HG03520 (cell line): ENCODE results near the gene INSL3.
"Not testable (repeated sequence)": the region's sequence is repeated elsewhere in the genome, so short reads cannot be mapped to it uniquely, and the experiment has no call there.

Experiments
- ATAC-seq: cut with Tn5 transposase; IDR thresholded peaks from one replicate; pipeline ENCODE4 v1.9.1; 2021; ENCODE audit warnings: mild to moderate bottlenecking, moderate library complexity; ENCODE audit not compliant: unreplicated experiment

The INSL3 gene

DNA sequence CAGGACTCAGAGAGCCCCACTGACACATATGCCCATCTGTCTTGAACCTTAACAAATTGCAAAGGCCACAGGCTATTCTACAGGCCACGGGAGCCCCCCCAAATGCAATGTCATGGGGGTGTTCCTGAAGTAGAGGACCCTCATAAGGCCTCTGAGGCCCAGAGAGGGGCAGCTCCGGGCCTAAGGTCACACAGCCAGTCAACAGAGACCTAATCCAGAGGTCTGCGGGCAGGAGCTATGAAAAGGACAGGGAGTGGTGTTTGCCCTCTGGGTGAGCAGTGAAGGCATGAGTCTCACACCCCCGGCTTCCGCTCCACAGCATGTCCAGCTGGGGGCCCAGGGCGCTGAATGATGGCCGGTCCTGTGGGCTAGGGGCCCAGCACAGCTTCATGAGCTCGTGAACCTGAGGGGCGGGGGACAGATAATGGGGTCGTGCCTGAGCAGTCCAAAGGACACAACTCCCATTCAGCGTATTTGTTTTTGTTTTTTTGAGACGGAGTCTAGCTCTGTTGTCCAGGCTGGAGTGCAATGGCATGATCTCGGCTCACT, 5.3 kb upstream of the INSL3 start:
- ATAC-seq = no peak

DNA sequence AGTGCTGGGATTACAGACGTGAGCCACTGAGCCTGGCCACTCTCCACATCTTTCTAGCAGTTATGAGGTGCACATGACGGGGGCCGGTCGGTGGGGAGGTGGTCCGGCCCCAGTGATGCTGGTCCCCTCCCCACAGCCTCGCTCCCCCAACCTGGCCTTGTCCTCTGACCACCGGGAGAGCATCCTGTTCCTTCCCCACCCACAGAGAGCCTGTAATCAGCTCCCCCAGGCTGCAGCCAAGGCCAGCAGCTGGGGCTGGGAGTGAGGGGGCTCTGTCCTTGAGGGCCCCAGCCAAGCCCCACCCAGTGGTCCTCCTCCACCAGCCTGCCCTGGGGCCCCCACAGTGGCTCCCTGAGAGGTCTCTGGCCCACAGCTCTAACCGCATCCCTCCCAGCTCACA, 3.0 kb upstream of the INSL3 start:
- ATAC-seq = no peak

DNA sequence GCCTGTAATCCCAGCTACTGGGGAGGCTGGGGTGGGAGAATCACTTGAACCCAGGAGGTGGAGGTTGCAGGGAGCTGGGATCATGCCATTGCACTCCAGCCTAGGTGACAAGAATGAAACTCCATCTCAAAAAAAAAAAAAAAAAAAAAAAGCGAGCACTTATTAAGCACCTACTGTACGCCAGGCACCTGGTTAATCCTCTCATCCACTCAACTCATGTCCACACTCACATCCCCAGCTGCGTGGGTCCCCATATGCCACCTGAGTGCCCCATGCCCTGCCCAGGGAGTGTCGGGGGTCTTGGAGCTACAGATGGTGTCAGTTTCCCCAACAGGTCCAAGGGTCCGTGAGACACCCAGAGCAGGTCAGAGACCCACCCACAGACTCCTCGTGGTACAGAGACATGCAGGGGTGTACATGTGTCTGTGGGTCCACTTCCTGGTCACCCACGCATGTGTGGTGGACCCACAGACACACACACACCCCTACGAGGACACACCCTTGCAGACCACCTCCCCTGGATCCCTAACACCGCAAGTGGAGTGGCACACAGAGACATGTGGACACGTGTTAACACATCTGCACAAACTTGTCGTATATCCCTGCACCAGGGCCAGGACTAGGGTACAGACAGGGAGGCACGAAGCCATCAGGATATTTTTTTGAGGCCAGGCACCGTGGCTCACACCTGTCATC, 3.5 kb downstream of the INSL3 start:
- no peak for ATAC-seq

DNA sequence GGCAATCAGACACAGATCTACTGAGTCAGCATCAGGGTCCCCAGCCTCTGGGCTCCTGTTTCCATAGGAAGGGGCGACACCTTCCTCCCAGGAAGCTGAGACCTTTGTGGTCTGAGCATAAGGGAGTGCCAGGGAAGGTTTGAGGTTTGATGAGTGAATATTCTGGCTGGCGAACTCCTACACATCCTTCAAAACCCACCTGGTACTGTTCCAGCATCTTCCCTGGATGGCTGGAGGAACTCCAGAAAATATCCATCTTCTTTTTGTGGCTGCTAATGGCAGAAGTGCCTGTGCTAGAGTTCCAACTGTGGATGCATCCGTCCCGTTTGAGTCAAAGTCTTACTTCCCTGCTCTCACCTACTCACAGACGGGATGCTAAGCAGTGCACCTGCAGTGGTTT, 9.2 kb downstream of the INSL3 start:
- ATAC-seq = no peak

DNA sequence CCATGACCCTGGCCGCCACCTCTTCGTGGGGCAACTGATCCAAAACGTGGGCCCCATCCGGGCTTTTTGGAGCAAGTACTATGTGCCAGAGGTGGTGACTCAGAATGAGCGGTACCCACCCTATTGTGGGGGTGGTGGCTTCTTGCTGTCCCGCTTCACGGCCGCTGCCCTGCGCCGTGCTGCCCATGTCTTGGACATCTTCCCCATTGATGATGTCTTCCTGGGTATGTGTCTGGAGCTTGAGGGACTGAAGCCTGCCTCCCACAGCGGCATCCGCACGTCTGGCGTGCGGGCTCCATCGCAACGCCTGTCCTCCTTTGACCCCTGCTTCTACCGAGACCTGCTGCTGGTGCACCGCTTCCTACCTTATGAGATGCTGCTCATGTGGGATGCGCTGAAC, 9.6 kb downstream of the INSL3 start:
- ATAC-seq = no peak

DNA sequence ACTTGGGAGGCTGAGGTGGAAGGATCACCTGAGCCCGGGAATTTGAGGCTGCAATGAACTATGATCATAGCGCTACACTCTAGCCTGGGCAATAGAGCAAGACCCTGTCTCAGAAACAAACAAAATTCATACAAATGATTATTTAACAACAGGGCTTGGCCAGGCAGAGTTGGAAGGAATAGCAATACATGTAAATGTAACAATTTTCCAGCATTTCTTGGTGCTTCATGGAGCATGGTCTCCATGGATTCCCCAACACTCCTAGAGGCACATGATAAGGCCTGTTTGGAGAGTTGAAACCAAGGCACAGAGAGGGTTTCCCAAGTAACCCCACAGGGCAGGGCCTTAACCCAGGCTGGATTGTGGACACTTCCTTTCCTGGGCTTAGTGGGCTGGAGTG, 10.2 kb downstream of the INSL3 start:
- ATAC-seq = no peak

DNA sequence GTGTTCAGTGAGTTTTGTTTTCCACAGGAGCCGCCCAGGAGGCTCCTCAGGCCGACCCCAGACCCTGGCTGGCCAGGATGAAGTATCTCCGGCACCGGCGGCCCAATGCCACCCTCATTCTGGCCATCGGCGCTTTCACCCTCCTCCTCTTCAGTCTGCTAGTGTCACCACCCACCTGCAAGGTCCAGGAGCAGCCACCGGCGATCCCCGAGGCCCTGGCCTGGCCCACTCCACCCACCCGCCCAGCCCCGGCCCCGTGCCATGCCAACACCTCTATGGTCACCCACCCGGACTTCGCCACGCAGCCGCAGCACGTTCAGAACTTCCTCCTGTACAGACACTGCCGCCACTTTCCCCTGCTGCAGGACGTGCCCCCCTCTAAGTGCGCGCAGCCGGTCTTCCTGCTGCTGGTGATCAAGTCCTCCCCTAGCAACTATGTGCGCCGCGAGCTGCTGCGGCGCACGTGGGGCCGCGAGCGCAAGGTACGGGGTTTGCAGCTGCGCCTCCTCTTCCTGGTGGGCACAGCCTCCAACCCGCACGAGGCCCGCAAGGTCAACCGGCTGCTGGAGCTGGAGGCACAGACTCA, 13.5 kb downstream of the INSL3 start:
- ATAC-seq = no peak

DNA sequence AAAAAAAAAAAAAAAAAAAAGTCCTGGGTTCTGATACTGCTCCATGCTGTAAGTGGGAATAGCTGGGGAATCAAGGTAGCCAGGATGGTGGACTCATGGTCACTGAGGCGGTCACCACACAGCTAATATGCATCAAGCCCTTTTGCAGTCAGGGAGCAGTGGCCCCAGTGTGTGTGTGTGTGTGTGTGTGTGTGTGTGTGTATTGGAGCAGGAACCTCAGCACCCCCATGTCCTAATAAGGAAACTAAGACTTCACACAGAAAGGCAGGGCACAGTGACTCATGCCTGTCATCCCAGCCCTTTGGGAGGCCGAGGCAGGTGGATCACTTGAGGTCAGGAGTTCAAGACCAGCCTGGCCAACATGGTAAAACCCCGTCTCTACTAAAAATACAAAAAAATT, 14.4 kb downstream of the INSL3 start:
- ATAC-seq = no peak

DNA sequence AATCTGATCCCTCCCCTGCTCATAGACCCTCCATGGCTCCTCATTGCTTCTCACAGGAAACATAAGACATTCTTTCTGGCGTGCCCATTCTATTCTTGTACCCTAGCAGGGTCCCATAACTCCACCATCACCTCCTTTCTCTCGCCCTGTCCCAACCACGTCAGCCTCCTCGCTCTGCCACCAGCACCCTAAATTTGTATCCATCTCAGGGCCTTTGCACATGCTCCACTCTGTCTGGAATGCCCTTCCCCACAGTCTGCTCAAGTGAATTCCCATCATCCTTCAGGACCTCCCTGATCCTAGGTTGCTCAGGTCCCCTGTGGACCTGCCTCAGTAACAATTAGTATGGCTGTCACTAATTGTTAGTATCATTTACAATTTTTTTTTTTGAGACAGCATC, 15.9 kb downstream of the INSL3 start:
- no peak for ATAC-seq

DNA sequence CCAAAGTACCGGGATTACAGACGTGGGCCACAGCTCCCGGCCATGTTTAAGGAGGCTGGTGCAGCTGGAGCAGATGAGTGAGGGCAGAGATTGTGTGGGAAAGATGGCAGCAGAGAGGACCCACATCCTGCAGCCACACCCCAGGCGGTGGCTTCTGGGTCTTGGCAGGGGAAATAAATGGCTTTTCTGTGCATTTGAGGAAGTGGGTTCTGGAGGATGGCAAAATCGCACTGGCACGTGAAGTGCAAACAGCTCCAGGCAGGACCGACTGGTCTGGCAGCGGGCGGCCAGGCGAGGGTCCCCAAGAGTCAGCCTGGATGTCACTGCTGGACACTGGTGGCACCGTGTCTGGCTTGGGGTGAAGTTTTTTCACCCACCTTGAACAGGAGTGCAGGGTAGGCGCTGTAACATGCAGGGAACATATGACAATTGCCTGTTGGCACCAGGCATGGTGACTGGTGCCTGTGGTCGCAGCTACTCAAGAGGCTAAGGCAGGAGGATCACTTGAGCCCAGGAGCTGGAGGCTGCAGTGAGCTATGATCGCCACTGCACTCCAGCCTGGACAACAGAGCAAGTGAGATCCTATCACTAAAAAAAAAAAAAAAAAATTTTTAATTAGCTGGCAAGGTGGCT, 17.9 kb downstream of the INSL3 start:
- no peak for ATAC-seq

DNA sequence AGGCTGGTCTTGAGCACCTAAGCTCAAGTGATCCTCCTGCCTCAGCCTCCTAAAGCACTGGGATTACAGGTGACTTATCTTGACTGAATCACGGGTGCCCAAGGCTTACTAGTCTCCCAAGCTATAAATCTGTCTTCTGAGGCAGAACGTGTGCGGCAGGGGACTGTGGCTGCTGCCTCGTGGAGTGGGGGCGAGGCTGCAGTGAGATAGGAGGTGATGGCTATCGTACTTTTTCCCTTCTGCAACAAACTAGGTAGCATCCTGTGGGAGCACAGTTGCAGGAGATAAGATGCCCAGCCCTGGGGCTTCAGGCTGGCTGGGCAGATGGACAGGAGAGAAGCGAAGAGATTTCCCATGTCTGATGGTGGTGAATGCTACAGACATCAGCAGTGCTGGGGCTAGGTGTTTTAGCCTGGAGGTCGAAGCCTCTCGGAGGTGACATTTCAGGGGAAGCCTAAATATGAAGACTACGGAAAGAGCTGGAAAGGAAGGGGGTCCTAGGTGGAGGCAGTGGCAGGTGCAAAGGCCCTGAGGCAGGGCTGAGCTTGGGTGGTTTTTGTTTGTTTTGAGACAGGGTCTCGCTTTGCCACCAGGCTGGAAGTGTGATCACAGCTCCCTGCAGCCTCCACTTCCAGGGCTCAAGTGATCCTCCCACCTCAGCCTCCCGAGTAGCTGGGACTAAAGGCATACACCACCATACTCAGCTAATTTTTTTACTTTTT, 19.0 kb downstream of the INSL3 start:
- ATAC-seq = no peak

DNA sequence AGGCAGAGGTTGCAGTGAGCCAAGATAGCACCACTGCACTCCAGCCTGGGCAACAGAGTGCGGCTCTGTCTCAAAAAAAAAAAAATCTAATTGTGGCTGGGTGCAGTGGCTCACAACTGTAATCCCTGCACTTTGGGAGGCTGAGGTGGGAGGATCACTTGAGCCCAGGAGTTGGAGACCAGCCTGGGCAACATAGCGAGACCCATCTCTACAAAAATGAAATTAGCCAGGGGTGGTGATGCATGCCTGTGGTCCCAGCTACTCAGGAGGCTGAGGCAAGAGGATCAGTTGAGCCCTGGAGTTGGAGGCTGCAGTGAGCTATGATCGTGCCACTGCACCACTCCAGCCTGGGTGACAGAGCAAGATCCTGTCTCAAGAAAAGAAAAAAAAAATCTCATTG, 22.7 kb downstream of the INSL3 start:
- not testable (repeated sequence) for ATAC-seq

DNA sequence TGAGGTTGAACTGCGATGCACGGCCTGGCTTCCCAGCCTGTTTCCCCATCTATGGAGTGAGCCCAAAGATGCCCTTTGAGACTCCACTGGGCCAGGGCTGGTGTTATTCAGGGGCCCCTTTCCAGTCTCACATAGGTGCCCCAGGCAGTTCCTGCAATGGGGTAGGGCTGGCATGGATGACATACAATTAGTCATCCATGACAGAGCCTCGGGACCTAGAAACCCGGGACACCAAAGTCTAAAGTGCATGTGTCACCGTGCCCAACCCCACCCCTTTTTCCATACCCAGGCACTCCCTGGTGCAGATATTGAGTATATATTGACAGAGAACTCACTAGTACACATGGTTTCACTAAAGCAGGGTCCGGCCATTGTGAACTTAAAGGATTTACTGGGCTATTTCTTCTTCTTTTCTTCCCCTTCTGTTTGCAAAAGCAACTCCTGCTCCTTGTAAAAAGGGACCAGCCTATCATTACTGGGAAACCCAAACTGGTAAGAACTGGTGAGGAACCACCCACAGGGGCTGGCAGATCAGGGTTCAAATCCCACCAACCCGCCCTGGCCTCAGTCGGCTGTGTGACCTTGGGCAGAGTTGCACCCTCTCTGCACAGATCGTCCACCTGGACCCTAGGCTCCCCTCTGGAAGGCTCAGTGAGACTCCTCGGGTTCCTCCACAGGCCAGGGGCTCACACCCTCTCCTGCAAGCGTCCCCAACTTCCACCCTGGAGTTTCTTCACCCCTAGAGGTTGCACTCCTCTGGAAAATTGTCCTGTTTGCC, 23.7 kb downstream of the INSL3 start:
- no peak for ATAC-seq

DNA sequence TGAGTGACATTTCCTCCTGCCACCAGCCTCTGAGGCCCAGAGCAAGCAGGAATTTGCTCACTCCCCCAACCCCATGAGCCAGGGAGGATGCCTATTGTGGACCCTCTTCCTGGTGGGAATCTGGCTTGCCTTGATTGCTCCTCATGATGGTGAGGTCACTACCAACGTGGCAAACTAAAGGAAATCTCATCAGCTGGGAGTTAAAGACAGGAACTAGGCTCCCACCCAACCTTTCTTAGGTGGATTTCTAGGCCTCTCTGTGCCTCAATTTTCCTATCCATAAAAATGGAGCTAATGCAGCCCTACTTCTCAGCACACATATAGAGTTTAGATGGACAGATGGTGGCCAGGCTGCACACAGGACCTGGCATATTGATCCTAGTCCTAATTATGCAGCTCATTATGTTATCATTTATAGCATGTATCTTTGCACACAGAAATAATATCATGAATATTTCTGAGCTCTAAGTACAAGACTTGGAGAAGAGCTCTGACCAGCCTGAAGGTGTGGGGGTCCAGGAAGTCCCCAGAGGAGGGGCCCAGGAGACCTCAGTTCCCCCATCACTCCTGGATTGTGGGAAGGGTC, 24.4 kb downstream of the INSL3 start:
- no peak for ATAC-seq

DNA sequence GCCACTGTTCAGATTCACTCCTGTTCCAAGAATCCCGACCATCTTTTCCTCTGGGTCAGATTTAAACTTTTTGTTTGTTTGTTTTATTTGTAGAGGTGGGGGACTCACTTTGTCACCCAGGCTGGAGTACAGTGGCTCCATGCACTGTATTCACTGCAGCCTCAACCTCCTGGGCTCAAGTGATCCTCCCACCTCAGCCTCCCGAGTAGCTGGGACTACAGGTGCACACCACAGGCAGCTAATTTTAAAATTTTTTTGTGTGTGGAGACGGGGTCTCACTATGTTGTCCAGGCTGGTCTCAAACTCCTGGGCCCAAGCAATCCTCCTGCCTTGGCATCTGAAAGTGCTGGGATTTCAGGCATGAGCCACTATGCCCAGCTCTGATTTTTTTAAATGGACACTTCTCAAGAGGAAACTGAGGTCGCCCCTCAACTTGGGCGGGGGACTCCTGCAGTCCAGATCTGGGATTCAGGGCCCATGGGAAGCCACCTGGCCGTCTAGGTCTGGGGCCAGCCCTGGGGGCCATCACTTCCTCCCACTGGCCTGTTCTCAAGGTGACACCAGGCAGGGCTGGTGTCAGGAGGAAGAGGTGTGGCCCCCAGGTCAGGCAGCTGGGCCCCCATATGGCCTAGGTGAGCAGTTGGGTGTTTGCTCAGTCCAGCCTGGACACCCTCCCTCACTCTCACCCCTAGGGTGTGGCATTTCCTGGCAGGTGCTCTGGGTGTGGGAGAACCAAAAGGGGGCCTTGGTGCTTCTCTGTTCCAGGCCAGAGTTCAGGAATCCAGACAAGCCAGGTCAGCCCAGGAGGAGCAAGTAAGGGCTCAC, 25.1 kb downstream of the INSL3 start:
- no peak for ATAC-seq

DNA sequence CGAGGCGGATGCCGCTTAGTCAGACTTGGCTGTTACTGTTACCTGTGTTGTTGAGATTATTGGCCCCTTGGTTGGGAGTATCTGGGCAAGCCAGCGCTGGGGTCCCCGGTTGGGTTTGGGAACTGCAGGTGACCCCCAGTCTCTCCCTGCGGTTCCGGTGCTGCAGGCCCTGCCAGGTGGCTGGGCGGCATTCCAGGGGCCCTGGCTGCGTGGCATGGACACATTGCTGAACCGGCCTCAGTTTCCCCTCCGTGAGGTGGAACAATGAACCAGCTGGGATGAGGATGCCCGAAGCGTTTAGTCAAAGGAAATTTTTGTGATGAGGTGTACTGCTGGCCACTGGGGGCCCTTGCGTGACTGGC, 25.8 kb downstream of the INSL3 start:
- no peak for ATAC-seq

DNA sequence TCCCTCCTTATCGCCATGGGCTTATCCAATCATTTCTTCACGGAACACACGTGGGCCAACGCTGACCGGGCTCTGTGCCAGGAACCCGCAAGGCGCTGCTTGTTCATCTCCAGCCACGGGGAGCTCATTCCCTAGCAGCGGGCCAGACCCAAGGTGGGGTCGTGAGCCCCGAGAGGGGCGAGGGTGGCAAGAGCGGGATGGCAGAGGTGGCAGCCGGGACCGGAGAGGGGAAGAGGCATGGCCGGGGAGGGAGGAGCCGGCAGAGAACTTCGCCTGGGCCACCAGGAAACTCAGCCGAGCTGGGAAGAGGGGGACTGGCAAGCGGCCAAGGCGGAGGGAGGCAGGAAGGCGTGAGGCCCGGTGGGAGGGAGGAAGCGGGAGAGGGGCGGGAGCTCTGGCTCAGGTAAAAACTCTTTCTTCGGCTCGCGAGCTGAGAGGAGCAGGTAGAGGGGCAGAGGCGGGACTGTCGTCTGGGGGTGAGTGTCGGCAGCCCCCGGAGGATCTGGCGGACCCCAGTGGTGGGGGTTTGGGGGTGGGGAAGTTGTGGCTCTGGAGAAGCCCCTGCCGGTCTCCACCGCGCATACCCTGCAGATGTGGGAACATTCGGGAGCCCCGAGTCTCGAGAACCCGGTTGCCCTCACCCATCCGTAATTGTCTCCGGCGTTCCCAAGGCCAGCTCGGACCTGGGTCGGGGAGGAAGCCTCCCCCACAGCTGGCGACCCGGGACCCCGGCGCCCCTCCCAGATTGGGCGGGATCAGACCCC, 26.4 kb downstream of the INSL3 start, which contains the start of gene B3GNT3:
B3GNT3 (plus strand) TSS at position 408 of the 764 bp plus-strand sequence. CDS start 12,670 bp downstream, outside the sequence.
- ATAC-seq = no peak

DNA sequence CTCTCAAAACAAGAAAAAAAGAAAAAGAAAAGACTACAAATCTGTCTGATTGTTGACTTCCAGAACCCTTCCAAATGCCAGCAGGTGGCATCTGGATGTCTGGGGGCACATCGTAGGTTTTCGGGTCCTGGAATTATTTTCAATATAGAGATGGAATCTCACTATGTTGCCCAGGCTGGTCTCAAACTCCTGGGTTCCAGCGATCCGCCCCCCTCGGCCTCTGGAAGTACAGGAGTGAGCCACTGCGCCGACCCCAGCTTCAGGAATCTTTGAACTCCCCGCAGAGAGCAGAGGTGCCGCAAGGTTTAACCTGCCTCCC, 26.9 kb downstream of the INSL3 start:
- ATAC-seq = no peak
